HEK293 (cell line): ENCODE data around the gene KLHDC8B.

ENCODE experiments used
- CTCF ChIP-seq: fragments of 450-650 bp; formaldehyde crosslinking; IDR thresholded peaks from 2 replicates; pipeline ENCODE4 v1.5.1; 2016; ENCODE audit warnings: missing biosample characterization, missing genetic modification characterization
- TRIM28 ChIP-seq: IDR thresholded peaks from 2 replicates; pipeline ENCODE4 v1.6.1; 2011; ENCODE audit warnings: low read length, control low read depth, borderline replicate concordance
- ZNF175 ChIP-seq: fragments of 450-650 bp; formaldehyde crosslinking; IDR thresholded peaks from 2 replicates; pipeline ENCODE4 v1.5.1; 2016; ENCODE audit warnings: missing biosample characterization, missing genetic modification characterization
- ZNF654 ChIP-seq: fragments of 450-650 bp; formaldehyde crosslinking; IDR thresholded peaks from 2 replicates; pipeline ENCODE4 v1.5.1; 2016; ENCODE audit warnings: low read depth, missing biosample characterization, missing genetic modification characterization
- ZNF785 ChIP-seq: fragments of 450-650 bp; formaldehyde crosslinking; IDR thresholded peaks from 2 replicates; pipeline ENCODE4 v1.5.1; 2016; ENCODE audit warnings: missing biosample characterization, missing genetic modification characterization
- TF ChIP-seq, protein P1 (sequence below): fragments of 450-650 bp; IDR thresholded peaks from 2 replicates; pipeline ENCODE4 v1.5.1; 2018; ENCODE audit warnings: missing biosample characterization, mild to moderate bottlenecking, missing genetic modification characterization
- TF ChIP-seq, protein P2 (sequence below): fragments of 450-650 bp; formaldehyde crosslinking; IDR thresholded peaks from 2 replicates; pipeline ENCODE4 v1.5.1; 2016; ENCODE audit warnings: missing biosample characterization, missing genetic modification characterization
- TF ChIP-seq, protein P3 (sequence below): fragments of 450-650 bp; formaldehyde crosslinking; IDR thresholded peaks from 2 replicates; pipeline ENCODE4 v1.5.1; 2016; ENCODE audit warnings: missing biosample characterization, missing genetic modification characterization

GRCh38 chr3:49182682-49183081 is 11.3 kb downstream of the KLHDC8B start:
- no peak for TF ChIP-seq ZNF175 (tag by site-specific recombination)
- no peak for TF ChIP-seq CTCF (tag by site-specific recombination)
- TF ChIP-seq TRIM28: no peak
- TF ChIP-seq ZNF785: no peak
- TF ChIP-seq, protein P1, sequence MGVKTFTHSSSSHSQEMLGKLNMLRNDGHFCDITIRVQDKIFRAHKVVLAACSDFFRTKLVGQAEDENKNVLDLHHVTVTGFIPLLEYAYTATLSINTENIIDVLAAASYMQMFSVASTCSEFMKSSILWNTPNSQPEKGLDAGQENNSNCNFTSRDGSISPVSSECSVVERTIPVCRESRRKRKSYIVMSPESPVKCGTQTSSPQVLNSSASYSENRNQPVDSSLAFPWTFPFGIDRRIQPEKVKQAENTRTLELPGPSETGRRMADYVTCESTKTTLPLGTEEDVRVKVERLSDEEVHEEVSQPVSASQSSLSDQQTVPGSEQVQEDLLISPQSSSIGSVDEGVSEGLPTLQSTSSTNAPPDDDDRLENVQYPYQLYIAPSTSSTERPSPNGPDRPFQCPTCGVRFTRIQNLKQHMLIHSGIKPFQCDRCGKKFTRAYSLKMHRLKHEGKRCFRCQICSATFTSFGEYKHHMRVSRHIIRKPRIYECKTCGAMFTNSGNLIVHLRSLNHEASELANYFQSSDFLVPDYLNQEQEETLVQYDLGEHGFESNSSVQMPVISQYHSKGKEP: no peak
- TF ChIP-seq, protein P2, sequence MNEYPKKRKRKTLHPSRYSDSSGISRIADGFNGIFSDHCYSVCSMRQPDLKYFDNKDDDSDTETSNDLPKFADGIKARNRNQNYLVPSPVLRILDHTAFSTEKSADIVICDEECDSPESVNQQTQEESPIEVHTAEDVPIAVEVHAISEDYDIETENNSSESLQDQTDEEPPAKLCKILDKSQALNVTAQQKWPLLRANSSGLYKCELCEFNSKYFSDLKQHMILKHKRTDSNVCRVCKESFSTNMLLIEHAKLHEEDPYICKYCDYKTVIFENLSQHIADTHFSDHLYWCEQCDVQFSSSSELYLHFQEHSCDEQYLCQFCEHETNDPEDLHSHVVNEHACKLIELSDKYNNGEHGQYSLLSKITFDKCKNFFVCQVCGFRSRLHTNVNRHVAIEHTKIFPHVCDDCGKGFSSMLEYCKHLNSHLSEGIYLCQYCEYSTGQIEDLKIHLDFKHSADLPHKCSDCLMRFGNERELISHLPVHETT (tag by site-specific recombination): no peak
- TF ChIP-seq, protein P3, sequence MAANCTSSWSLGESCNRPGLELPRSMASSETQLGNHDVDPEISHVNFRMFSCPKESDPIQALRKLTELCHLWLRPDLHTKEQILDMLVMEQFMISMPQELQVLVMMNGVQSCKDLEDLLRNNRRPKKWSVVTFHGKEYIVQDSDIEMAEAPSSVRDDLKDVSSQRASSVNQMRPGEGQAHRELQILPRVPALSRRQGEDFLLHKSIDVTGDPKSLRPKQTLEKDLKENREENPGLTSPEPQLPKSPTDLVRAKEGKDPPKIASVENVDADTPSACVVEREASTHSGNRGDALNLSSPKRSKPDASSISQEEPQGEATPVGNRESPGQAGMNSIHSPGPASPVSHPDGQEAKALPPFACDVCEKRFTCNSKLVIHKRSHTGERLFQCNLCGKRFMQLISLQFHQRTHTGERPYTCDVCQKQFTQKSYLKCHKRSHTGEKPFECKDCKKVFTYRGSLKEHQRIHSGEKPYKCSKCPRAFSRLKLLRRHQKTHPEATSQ (tag by site-specific recombination): no peak
- TF ChIP-seq ZNF654 (tag by site-specific recombination): no peak
